Measurements from ENCODE around the gene P2RX3. TPM values are rescaled to one million over a fixed set of nuclear protein-coding genes. Genes with fewer than 3 reads are reported as not detected.

The P2RX3 gene
- total and polyA plus RNA-seq, 4 donors = 0.11 TPM; not detected in 3

DNA sequence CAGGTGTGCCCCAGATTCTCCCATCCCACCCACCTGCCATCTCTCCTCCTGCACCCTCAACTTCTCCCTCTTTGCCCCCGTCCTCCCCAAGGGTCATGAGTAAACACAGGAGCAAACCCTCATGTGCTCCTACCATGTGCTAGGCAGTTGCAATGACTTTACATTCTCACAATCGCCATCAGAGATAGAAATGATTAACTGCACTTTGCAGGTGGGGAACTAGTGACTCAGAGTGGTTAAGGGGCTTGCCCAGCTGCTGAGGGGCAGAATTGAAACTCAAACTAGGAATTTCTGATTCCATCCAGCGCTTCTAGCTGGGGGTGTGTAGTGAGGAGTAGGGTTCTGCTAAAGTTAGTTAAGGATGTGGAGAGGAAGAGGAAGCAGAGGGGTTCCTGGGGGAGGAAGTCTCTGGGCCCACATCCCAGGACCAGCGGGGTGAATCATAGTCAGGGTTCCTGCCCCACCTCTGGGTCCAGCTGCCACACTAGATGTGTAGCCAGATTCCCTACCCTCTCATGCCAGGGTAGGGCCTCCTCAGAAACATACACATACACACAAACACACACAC, 68.3 kb downstream of the P2RX3 start:
- Histone ChIP-seq H3K4me3 (no peak overlapping the region), H3K9ac (ENCODE audit: insufficient read depth in 1 of 2, low read length in 2 of 2) (no peak overlapping the region), H3K27ac (ENCODE audit: low read depth in 1 of 2, low read length in 1 of 2) (peak overlapping the region; percentile 9 to 63), H3K27me3 (ENCODE audit: control insufficient read depth in 3 of 3, insufficient read depth in 3 of 3, low read length in 2 of 3) (no peaks in the 10 kb centered on the region), H3K36me3 (ENCODE audit: control insufficient read depth in 4 of 4, insufficient read depth in 4 of 4, low read length in 4 of 4) (peaks cover 4 to 35% (median 25%) of the 10 kb centered on the region in 4 donors), H3K4me1 (ENCODE audit: control insufficient read depth in 5 of 5, insufficient read depth in 5 of 5, low read length in 5 of 5) (peaks cover 0 to 12% (median 0%) of the 10 kb centered on the region in 5 donors), H3K9me3 (ENCODE audit: control insufficient read depth in 4 of 4, insufficient read depth in 3 of 4, low read length in 3 of 4) (no peaks in the 10 kb centered on the region)
- ATAC-seq (ENCODE audit: insufficient read depth, low FRiP score) (peak; percentile 30), DNase-seq (no peak)
- TF ChIP-seq, protein P1, sequence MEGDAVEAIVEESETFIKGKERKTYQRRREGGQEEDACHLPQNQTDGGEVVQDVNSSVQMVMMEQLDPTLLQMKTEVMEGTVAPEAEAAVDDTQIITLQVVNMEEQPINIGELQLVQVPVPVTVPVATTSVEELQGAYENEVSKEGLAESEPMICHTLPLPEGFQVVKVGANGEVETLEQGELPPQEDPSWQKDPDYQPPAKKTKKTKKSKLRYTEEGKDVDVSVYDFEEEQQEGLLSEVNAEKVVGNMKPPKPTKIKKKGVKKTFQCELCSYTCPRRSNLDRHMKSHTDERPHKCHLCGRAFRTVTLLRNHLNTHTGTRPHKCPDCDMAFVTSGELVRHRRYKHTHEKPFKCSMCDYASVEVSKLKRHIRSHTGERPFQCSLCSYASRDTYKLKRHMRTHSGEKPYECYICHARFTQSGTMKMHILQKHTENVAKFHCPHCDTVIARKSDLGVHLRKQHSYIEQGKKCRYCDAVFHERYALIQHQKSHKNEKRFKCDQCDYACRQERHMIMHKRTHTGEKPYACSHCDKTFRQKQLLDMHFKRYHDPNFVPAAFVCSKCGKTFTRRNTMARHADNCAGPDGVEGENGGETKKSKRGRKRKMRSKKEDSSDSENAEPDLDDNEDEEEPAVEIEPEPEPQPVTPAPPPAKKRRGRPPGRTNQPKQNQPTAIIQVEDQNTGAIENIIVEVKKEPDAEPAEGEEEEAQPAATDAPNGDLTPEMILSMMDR (IDR thresholded peaks at IDR 0.05; ENCODE audit: control extremely low read depth, extremely low read depth) = no peak
- WGBS, 2 donors = 19 to 34% methylated on average over 4 of the region's 4 CpGs

DNA sequence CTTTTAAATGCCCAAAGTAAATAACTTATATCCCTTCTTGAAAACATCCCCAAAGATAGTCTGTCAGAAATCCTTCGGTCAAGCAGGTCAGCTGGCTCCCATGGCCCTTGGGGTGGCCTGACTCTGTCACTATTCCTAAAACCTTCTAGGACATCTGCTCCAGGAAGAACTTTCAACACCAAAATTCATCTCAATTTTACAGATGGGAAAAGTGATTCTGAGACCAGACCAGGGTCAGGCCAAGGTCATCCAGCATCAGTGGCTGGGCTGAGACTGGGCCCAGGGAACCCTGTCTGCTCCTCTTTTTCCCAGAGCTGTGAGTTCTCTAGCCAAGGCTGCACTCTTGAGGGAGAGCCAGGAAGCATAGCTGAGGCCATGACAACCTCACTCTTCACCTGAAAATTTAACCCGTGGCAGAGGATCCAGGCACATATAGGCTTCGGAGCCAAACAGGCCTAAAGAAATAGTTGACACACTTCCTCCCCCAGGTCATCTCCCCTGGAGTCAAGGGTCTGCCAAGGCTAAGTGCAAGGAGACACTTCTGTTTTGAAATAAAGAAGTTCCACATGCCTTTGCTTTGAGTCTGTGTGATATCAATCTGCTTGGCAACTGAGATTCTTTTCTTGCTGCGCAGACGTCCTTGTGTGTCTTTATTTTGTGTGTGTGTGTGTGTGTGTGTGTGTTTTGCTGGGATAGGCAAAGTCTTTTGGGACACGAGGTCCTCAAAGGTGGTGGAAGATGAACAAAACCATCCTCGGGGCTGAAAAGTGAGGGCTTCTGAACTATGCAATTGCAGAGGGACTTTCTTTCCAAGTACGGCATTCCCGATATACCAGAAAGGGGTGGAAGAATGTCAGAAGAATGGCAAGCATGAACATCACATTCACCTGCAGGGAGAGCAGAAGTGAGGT, 69.1 kb downstream of the P2RX3 start:
- H3K4me1 ChIP-seq (ENCODE audit: control insufficient read depth in 5 of 5, insufficient read depth in 5 of 5, low read length in 5 of 5) = peaks cover 0 to 12% (median 0%) of the 10 kb centered on the region in 5 donors
- ATAC-seq (ENCODE audit: insufficient read depth, low FRiP score) = no peak
- peaks cover 4 to 35% (median 25%) of the 10 kb centered on the region in 4 donors for H3K36me3 ChIP-seq (ENCODE audit: control insufficient read depth in 4 of 4, insufficient read depth in 4 of 4, low read length in 4 of 4)
- no peak for DNase-seq
- peak overlapping the region in 1 of 2 donors; percentile 63 for H3K27ac ChIP-seq (ENCODE audit: low read depth in 1 of 2, low read length in 1 of 2)
- TF ChIP-seq, protein P1 (IDR thresholded peaks at IDR 0.05; ENCODE audit: control extremely low read depth, extremely low read depth) = no peak
- no peak overlapping the region for H3K9ac ChIP-seq (ENCODE audit: insufficient read depth in 1 of 2, low read length in 2 of 2)
- 81 to 84% methylated on average over 9 of the region's 9 CpGs for WGBS, 2 donors
- no peak overlapping the region for H3K4me3 ChIP-seq
- H3K27me3 ChIP-seq (ENCODE audit: control insufficient read depth in 3 of 3, insufficient read depth in 3 of 3, low read length in 2 of 3) = no peaks in the 10 kb centered on the region
- H3K9me3 ChIP-seq (ENCODE audit: control insufficient read depth in 4 of 4, insufficient read depth in 3 of 4, low read length in 3 of 4) = no peaks in the 10 kb centered on the region

DNA sequence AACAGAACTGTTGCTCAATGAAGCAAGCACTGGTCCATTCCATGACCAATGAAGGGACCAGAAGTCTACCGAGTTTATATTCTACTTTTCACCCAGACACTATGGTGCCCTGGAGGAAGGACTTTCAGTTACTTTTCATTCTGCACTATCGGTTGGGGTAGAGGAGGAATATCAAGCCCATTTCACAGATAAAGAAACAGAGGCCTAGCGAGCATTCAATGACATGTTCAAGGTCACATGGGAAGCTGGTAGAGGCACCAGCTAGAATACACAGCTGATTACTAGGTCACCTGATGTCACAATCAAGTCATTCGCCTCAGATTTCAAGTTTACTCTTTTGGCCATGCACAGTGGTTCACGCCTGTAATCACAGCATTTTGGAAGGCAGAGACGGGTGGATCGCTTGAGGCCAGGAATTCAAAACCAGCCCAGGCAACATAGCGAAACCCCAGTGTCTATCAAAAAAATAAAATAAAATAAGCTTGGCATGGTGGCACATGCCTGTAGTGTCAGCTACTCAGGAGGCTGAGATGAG, 69.9 kb downstream of the P2RX3 start:
- H3K4me1 ChIP-seq (ENCODE audit: control insufficient read depth in 5 of 5, insufficient read depth in 5 of 5, low read length in 5 of 5) = peaks cover 0 to 12% (median 0%) of the 10 kb centered on the region in 5 donors
- H3K9me3 ChIP-seq (ENCODE audit: control insufficient read depth in 4 of 4, insufficient read depth in 3 of 4, low read length in 3 of 4) = no peaks in the 10 kb centered on the region
- DNase-seq = no peak
- TF ChIP-seq, protein P1 (IDR thresholded peaks at IDR 0.05; ENCODE audit: control extremely low read depth, extremely low read depth) = no peak
- 93 to 94% methylated on average over 8 of the region's 8 CpGs for WGBS, 2 donors
- H3K9ac ChIP-seq (ENCODE audit: insufficient read depth in 1 of 2, low read length in 2 of 2) = no peak overlapping the region
- peaks cover 4 to 35% (median 25%) of the 10 kb centered on the region in 4 donors for H3K36me3 ChIP-seq (ENCODE audit: control insufficient read depth in 4 of 4, insufficient read depth in 4 of 4, low read length in 4 of 4)
- H3K27ac ChIP-seq (ENCODE audit: low read depth in 1 of 2, low read length in 1 of 2) = no peak overlapping the region
- no peak for ATAC-seq (ENCODE audit: insufficient read depth, low FRiP score)
- no peak overlapping the region for H3K4me3 ChIP-seq
- H3K27me3 ChIP-seq (ENCODE audit: control insufficient read depth in 3 of 3, insufficient read depth in 3 of 3, low read length in 2 of 3) = no peaks in the 10 kb centered on the region

All from lung (tissue), 12 donors.